HG03066 (cell line): Measurements from ENCODE around the gene TYW3.

Source experiments
- ATAC-seq: cut with Tn5 transposase; IDR thresholded peaks from one replicate; pipeline ENCODE4 v1.9.1; 2021; ENCODE audit warnings: low read depth; ENCODE audit not compliant: unreplicated experiment

TYW3 gene, protein sequence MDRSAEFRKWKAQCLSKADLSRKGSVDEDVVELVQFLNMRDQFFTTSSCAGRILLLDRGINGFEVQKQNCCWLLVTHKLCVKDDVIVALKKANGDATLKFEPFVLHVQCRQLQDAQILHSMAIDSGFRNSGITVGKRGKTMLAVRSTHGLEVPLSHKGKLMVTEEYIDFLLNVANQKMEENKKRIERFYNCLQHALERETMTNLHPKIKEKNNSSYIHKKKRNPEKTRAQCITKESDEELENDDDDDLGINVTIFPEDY

DNA sequence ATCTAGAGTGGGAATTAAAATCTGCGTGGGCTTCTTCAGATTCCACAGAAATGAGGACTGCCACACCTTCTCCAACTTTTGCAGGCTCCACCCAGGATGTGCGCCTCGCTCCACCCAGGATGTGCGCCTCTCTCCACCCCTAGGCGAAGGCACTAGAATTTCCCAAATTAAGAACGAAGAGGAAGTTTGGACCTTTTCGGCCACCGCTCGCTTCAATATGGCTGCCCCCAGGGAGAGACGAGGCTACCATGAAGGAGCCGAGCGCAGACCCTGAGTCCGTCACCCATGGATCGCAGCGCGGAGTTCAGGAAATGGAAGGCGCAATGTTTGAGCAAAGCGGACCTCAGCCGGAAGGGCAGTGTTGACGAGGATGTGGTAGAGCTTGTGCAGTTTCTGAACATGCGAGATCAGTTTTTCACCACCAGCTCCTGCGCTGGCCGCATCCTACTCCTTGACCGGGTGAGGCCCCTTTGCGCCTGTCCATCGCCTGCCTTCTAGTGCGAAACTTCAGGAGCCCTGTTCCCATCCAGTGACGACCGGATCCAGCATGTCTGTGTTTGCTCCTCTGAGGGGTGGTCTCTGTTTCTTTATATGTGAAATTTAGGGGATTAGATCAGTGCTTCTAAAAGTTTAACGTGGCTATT, at the start of gene TYW3, which contains the start of gene CRYZ:
Gene TYW3 (plus strand): TSS at position 193 of the 644 bp plus-strand sequence. CDS start 93 bp downstream, at position 286.
Gene CRYZ (minus strand): TSS at position 91 of the 644 bp plus-strand sequence. CDS start 8,229 bp downstream, outside the sequence.
- peak; percentile 61 for ATAC-seq

DNA sequence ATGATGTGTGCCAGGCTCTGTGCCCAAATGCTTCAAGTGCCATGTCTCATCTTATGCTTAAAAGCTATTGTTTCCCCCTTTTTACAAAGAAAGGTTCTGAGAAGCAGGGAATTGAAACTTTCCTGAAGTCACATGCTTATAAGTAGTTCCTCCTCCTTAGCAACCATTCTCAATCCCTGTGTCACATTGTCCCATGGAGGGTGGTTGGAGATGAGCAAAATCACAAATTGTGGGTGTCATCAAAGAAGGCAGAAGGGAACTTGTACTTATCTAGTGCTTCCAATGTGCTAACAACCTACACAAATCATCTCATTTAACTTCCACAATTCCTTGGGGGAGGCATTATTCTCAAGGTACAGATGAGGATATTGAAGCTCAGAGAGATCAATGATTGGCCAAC, 49.3 kb upstream of the TYW3 start:
- ATAC-seq, result no peak

DNA sequence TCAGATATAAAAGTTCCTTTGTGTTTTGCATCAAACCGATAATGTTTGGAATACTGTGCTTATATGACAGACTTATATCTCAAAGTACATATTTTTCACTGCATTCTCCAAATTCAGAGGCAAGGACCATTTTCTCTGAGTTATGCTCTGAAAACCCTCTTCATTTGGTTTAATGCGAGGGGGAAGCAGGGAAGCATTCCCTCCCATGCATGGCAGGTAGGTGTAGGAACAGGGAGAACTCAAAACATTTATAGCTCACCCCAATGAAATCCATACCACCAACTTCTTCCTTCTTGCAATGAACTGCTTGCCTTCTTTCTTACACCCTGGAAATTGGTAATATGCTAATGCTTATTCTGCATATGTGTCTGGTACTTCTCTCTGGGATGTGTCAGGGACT, 48.7 kb upstream of the TYW3 start:
- no peak for ATAC-seq

DNA sequence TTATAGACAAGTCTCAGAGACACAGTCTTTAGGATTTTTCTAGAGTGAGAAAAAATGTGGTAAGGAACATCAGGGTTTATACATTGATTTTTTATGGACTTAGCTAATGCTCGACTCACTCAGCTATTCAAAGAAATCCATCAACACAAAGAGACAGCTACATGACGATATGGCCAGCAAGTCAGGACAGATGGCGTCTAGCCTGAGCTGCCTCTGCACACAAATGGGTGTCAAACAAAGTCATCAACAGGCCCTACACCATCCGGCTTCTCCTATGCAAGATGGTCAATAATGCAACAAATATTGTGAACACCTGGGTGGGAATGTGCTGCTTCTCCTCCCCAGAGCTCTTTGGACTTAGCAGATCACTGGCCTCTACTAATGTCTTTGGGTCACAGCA, 46.0 kb upstream of the TYW3 start:
- no peak for ATAC-seq

DNA sequence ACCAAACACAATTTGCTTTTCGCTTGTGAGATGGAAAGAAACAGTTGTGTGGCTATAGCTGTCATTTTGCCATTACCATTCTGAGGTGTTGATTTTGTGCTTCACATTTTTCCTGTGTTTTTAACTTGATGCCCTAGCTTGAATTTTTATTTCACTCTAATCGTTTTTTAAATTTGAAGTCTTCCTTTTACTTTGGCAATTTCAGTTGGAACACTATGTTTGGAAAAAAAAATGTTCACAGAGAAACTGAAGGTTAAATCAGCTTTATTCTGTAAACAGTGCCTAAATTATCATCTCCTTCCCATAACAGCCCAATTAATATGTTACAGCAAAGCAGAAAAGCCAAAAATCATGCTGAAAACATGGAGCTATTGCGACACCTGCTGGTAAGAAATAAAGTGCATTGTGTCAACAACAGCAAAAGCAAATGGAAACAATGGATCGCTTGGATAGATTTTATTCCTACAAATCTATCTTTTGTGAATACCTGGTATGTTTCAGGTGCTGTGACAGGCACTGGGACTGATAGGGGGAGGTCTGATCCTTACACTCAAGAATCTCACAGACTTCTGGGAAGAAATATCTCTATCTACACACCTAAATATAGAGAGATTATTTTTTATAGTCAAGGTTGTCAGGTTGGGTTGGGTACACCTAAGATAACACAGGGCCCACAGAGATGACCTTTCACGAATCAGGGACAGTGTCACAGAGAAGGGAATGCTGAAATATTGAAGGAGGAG, 43.2 kb upstream of the TYW3 start:
- ATAC-seq, result no peak

DNA sequence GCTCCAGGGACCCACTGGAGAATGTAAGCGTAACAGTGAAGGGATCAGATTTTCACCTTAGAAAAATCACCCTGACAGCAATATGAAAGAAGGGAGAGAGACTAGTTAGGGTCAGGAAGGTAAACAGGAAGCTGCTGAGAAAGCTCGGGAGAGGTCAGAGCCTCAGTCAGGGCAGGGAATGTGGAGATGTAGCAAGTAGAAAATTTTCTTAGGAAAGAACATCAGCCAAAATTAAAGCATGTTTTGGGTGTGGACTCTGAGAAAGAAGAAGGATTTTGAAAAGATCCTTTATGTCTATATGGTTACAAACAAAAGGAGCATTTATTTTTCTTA, 42.6 kb upstream of the TYW3 start:
- ATAC-seq, result no peak

DNA sequence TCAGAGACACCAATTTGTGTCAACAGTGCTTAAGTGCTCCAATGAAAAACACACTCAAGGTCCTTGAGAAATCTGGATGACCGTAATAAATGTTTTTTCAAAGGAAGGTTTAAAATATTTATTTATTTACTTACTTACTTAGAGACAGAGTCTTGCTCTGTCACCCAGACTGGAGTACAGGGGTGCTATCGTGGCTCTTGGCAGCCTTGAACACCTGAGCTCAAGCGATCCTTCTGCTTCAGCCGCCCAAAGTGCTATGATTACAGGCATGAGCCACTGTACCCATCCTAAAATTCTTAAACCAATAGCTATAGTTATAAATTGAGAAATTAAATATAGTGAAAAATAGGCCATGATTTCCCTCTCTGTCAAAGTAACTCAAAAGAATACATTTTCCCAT, 42.0 kb upstream of the TYW3 start:
- no peak for ATAC-seq

DNA sequence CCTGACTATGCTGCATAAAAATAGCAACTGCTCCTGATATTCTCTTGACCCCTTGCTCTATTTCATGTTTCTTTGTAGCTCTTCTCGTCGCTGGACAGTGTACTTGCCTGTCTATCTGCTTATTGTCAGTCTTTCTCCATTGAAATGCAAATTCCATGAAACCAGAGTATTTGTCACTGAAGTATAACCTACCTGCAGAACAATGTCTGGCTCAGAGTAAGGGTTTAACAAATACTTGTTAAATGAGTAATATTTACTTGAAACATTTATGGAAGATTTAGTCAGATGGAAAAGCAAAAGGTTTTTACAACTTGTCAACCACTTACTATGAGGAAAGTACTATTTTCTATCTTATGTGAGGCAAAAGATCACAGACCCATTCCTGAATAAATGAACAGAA, 39.5 kb upstream of the TYW3 start:
- no peak for ATAC-seq

DNA sequence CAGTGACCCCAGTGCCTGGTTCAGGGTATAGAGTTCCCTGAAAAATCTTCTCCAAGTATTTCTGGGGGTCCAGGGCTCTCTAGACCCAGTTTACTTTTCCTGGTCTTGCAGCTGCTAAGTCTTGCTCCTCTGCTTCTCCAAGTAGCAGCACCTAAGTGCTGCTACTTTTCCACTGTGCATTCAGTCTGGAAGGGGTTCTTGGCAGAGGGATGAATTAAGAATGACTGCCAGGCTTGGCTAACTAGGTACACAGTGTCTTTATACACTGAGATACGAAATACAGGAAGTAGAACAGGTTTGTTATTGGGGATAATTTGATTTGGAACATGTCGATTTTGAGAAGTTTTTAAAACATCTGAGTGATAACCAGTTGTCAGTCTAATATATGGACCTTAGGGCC, 35.1 kb upstream of the TYW3 start:
- ATAC-seq, result no peak

DNA sequence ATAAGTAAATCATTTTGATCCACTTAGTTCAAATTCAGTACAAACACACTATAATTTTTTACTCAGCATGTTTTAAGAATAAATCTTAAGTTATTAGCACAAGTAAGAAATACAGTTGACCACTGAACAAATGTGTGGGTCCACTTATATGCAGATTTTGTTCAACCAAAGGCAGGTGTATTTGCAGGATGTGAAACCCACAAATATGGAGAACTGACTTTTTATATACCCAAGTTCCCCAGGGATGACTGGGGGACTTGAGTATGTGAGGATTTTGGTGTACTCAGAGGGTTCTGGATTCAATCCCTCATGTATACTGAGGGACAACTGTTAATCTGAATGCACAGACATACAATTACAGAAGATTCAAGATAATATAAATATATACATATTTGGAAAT, 33.6 kb upstream of the TYW3 start:
- no peak for ATAC-seq

DNA sequence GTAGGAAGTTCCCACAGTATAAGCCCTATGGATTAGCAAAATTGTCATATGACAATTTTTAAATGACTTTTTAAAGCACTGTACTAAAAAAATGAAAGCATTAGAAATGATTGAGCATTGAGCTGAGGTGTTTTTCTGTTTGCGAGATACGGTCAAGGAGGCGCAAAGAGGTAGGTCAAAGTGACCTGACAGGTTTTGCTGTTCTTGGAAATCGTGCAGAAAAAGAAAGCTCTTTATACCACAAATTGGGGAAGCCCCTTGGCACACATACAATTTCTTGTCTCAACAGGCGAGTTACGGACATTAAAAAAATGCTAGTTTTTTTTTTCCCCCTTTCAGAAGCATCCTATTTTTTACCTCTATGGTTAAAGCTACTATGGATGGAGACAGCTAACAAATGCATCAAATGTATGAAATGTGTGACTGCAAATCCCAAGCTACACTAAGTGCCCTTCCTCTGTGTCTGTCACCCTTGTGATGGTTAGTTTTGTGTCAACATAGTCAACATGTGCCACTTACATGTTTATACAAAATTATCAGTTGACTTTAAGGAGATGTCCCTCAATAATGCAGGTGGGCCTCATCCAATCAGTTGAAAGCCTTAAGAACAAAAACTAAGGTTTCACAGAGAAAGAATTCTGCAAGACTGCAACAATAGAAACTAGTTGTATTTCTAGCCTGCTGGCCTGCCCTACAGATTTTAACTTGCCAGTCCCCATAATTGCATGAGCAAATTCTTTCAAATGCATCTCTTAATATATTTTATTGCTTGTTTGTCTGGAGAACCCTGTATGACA, 29.4 kb upstream of the TYW3 start:
- ATAC-seq, result no peak

DNA sequence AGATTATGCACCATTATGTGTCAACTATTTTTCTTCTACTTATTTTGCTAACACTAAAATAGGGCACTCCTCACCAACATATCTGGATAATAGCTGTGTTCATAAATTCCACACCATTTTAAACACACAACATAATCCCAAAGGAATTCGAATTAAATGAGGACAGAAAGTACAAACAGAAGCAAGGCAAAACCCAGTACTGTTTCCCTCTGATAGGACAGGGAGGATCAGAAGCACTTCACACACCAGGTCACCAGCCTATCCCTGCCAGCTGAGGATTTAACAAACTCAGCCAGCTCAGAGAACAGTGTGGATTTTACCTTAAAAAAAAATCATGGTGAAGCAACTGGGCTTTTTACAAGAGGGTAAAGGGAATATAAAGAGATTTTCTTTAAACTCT, 20.1 kb upstream of the TYW3 start:
- ATAC-seq, result no peak

DNA sequence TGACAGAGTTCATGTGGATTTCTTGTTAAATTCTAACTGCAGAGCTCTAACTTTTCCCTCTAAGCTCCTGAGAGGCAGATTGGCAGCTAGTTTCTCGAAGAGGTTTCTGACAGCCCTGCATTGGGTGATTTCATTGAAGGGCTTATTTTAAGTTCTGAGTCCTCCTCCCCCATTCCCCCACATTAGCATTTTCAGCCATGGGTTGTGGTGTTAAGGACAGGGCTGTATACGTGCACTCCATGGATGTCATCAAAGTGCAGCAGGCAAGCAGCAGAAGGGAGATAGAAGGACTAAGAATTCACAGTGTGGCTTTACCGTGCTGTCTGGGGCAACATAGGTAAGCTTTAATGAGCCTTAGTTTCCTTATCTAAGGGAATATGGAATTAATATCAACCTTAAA, 19.1 kb upstream of the TYW3 start:
- ATAC-seq, result no peak

DNA sequence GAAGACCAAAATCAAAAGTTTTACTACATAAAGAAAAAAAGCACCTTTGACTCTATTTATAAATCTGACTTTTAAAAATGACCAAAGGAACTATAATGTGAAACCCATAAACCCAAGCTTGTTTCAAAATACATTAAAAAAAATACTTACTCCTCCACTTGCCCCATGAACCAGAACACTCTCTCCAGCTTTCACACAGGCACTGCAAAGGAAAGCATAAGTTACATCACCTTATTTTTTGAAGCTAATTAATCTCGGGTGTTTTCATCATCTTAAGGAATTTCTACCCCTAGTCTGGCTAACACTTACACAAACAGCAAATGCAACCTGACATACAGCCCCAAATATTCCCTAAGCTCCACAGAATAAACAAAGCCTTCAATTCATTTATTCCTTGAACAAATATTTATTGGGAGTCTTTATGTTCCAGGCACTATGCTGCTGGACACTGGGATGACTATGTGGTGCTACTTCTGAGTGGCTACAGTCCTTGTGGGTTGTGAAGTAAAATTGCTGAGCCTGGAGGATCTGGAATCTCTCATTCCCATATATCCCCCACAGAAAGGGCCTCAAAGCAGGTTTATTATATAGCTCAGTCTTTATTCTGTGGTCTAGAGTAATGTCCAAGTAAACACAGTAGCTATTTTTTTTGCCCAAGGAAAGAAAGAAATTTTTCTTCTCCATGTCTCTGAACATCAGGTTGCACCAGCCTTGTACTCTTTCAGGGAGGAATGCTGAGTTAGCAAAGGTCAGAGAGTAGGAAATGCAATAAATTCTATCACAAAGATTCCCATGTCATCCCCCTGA, 18.3 kb upstream of the TYW3 start:
- ATAC-seq, result peak; percentile 70

DNA sequence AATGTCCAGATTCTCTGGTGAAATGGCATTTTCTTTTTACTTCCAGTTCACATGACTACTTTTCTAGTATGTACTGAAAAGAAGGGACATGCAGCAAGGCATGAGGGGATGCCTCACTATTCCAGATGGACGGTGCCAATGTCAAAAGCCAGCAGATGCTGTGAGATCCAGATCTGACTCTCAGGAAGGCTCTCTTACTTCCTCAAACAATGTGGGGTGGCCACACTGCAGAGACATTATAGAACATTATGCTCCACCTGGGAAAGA, 17.8 kb upstream of the TYW3 start:
- no peak for ATAC-seq

DNA sequence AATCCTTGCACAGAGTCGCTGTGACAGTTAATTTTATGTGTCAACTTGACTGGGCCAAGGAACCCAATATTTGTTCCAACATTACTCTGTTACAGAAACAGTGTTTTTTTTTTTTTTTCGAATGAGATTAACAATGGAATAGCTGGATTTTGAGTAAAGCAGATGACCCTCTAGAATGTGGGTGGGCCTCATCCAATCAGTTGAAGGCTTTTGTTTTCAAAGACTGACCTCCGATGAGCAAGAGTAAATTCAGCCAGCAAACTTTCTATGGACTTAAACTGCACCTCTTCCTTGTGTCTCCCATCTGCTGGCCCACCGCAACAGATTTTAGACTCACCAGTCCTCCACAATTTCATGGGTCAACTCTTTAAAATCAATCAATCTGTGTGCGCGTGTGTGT, 17.1 kb upstream of the TYW3 start:
- ATAC-seq, result no peak

DNA sequence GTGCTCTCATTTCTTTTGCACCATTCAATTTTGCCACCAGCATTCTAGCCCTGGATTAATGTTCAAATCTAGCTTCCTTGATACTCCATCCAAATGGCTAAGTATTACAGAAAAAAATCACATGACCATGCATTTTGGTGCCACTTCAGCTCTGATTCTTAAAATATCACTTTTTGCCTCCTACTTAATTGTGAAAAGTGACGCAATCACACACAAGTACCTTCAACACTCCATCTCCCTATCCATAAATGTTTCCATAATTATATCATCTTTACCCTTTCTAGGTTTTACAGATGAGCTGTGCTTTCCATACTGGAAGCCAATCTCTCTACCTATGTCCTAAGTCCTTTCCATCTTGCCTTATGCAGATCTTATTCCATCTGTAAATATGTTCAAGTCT, 16.1 kb upstream of the TYW3 start:
- no peak for ATAC-seq

DNA sequence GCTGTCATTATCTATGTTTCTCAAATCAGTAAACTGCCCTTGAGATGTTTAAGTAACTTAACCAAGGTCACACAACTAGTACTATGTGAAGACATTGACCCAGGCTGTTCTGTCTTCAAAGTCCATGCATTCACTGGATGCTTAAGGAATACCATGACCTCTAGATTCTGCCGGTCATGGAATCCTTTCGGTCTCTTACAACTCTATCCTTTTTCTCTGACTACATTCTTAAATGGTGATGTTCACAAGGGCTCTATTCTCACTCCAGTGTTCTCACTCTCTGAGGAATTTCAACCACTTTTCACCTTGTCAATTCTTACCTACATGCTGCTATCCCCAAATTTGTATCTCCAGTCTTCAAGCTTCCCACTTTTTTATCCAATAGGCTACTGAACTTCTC, 15.3 kb upstream of the TYW3 start:
- ATAC-seq, result no peak

DNA sequence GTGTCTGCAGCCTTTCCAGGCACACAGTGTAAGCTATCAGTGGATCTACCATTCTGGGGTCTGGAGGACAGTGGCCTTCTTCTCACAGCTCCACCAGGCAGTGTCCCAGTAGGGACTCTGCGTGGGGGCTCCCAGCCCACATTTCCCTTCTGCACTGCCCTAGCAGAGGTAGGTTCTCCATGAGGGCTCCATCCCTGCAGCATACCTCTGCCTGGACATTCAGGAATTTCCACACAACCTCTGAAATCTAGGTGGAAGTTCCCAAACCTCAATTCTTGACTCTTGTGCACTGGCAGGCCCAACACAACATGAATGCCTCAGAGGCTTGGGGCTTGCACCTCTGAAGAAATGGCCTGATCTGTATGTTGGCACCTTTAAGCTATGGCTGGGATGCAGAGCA, 6.9 kb upstream of the TYW3 start:
- ATAC-seq, result no peak

DNA sequence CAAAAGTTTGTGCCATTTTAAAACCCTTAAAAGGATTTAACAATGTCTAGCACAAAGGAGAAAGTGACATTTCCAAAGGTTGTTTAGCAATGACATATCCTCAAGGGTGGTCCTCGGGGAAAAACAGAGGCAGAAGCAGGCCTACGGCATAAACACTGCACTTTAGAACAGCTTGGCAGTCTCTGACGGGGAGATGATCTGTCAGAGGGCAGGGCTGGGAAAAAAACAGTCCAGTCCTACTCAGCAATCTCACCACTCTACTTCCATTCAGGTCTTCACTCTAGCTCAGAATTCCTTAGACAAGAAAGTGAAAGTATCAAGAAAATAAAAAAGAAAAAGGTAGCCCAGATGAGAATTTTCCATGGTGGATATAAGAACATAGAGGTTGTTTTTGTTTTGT, 4.2 kb upstream of the TYW3 start:
- ATAC-seq, result no peak
